GM18526 (cell line): ENCODE measurements around the gene MERTK.

Experiments used
- POLR2A ChIP-seq: IDR thresholded peaks from 3 replicates; pipeline ENCODE4 v1.6.1; 2011; ENCODE audit not compliant: insufficient read length; ENCODE audit errors: extremely low read depth

The MERTK gene

DNA sequence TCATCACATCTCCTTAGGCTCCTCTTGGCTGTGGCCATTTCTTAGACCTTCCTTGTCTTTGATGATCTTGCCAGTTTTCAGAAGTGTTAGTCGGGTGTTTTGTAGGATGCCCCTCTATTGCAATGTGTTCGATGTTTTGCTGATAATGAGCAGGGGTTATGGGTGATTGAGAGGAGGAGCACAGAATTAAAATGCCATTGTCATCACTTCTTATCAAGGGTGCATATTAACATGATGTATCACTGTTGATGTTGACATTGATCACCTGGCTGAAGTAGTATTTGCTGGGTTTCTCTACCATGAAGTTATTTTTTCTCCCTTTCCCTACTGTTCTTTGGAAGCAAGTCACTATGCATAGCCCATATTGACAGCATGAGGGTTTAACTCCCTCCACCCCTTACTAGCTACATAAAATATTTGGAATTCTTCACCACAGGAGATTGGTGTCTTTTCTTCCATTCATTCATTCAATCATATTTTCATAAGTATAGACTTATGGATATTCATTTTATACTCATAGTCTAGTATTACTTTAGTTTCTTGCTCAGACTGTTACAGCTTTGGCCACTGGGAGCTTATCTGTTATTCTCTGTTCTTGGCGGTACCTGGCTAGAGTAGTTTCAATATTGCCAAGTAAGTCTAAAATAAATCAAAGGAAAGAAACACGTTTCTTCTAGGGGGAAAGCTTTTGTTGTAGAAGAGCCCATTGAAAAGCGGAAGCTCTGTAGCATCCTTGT lies 102.2 kb downstream of the MERTK start:
- no peak for TF ChIP-seq POLR2A

- TF ChIP-seq POLR2A, result no peak
These were observed 102.8 kb downstream of the MERTK start for GRCh38 chr2:112001136-112001715.

- TF ChIP-seq POLR2A, result no peak
These were observed 103.5 kb downstream of the MERTK start for GRCh38 chr2:112001942-112002341.

- no peak for TF ChIP-seq POLR2A
These were observed 105.3 kb downstream of the MERTK start for GRCh38 chr2:112003576-112004252.

GRCh38 chr2:112004253-112004645 lies 105.8 kb downstream of the MERTK start:
- TF ChIP-seq POLR2A, result no peak

GRCh38 chr2:112005406-112006075 lies 107.1 kb downstream of the MERTK start:
- TF ChIP-seq POLR2A, result no peak

DNA sequence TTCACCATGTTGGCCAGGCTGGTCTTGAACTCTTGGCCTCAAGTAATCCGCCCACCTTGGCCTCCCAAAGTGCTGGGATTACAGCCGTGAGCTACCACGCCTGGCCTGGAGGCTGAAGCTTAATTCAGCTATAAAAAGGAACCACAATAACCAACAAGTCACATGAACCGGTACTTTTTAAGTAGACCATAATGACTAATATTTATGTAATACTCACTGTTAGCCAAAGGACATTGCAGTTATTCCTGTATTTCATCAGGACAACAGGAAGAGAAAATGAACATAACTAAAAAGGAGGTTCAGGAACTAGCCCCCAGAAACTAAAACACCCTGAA lies 107.6 kb downstream of the MERTK start:
- TF ChIP-seq POLR2A, result no peak

DNA sequence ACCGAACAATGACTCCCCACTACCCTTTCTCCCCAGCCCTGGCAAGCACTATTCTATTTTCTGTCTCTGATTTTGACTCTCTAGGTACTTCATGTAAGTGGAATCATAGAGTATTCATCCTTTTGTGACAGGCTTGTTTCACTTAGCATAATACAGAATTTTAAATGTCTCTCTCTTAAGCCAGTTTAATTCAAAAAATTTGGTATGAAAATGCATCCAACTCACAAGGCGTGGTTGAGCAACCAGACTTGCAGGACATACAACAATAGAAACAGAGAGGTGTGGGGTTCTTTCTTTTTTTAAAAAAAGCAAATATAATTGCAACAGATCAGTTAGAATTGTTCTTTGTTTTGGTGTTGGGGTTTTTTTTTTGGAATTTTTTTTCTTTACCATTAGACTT lies 109.1 kb downstream of the MERTK start:
- no peak for TF ChIP-seq POLR2A

DNA sequence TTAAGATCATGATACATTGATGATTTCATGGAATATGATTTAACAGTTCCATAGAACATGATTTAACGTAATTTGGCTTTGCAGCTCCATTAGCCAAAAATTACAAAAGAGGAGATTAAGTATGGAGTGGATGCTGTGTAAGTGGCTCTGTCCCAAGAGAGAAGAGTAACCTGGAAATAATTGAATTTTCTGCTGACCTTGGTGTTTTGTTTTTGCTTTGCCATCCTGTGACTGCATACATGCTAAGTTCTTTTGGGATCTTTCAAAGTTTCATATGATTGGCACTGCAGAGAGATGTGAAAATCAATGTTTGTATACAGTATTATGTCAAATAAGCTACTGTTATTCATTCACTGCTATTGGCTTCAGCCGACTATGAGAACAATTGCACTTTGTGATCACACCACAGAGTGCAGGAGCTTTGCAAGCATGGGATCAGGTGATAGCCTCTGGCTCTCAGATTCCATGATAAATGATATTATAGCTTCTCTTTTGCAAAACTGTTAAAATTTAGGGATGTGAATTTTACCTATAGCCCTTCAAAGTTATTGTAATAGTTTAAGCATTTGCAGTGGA lies 110.6 kb downstream of the MERTK start:
- no peak for TF ChIP-seq POLR2A

GRCh38 chr2:112010751-112011150 lies 112.3 kb downstream of the MERTK start:
- TF ChIP-seq POLR2A, result no peak

DNA sequence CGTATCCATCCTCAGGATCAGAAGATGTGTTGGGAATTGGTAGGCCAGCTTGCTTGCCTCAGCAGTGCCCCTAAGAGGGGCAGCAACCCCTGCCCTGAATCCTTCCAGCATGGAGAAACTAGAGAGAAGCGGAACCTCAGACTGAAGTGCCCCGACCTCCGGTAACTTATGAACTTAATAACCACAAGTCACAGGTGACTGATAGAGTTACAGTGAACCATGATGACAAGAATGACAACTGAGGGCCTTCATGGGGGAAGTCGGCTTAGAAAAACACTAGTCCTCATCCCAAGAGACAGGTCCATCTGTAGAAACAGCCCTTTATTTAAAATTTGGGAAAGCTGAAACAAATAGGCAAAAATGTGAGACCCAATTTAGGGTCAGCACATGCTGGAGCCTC lies 114.1 kb downstream of the MERTK start:
- TF ChIP-seq POLR2A, result no peak

- no peak for TF ChIP-seq POLR2A
These were observed 120.4 kb downstream of the MERTK start for GRCh38 chr2:112018846-112019245.

DNA sequence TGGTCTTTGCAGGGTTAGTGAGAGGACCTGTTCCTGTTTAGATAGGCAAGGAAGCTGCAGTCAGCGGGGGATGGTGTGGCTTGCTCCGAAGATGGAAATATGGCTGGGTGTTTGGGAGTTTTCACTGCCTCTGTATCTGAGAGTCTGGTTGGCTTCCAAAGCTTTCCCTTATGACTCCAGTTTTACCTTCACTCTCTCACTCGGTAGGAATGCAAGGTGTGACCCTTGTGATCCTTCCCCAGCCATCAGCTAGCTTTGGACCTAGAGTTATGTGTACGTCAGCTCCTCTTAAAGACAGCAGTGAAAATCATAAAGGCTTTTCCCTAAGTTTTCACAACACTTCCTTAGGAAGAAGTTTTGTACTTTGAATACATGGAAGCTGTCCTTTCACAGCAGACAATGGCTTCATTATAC lies 121.2 kb downstream of the MERTK start:
- no peak for TF ChIP-seq POLR2A

DNA sequence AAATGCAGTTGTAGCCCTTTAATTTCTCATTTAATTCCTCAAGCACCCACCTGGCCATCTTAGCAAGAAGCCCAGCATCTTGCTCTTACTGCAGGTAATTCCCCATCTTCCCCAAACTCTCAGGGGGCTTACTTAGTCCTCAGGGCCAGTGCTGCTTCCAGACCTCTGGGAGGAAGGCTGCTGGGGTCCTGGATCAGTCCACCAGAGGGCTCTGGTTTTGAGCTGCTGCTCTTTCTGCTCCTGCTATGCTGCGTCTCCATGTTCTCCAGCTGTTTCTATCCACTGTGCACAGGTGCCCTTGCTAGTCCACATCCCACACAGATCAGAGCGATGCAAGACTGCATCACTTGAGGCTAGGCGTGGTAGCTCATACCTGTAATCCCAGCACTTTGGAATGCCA lies 122.2 kb downstream of the MERTK start:
- no peak for TF ChIP-seq POLR2A

DNA sequence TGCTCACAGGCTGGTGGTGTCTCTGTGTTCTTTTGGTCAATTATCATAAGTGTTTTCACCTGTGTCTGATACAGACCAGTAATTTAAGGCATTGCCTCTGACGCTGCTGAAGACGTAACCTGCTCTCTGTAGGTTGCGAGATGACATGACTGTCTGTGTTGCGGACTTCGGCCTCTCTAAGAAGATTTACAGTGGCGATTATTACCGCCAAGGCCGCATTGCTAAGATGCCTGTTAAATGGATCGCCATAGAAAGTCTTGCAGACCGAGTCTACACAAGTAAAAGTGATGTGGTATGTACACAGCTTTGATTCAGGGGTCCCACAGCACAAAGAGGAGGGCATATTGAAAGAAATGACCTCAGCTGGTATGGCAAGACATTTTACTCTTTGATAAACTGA lies 122.9 kb downstream of the MERTK start:
- TF ChIP-seq POLR2A, result no peak

DNA sequence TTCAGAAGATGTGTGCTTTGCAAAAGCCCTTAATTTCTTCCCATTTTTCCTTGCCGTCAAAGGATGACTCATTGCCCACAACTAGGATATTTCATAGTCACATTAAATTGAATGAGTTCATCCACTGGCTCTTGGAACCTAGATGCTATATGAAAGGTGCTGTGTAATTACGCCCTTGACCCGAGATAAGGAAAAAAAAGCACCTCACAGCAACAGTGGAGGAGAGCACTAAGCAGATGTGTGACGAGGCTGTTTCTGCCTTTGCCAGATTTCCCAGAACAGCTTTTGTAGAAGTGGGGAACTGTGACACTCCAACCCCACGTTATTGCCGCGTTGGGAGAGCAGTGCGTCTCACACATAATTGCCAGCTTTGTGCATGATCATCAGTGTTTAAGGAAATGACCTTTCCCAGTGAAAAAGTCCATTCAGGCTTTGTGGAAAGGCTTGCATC lies 123.4 kb downstream of the MERTK start:
- no peak for TF ChIP-seq POLR2A

DNA sequence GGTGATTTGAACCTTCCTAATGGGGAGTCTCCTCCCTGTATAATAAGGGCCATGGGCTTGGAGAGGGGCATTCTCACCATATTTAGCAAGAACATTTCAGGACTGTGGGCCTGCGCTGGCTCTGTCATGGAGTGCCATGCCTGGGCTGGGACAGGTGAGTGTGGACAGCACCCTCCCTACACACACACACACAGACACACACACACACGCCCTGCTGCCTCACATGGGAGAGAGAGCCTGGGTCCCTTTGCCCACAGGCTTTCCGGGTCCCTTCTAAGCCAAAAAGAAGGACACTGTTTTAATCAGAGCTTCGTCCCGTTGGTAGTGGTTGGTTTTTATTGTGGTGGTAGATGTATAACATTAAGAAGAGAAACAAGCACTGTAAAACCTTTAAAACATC lies 125.3 kb downstream of the MERTK start:
- no peak for TF ChIP-seq POLR2A
